Thoracic aorta (tissue), 2 donors: ENCODE results near the gene MAN1C1. TPM values are rescaled to one million over a fixed set of nuclear protein-coding genes. Genes with fewer than 3 reads are reported as not detected.

Experiments
- ATAC-seq: fragments of 150-250 bp; one replicate; pipeline ENCODE4 v1.8.0; 2017; ENCODE audit warnings: low read depth; ENCODE audit not compliant: insufficient number of reproducible peaks, low FRiP score
- DNase-seq: peaks from one replicate; pipeline ENCODE4 v3.0.0-alpha.2; 2020; ENCODE audit warnings: low spot score
- H3K27ac ChIP-seq, 2 donors: fragments of 200-600 bp; sonication (generic); 1 replicate in 1 of 2; 2 replicates in 1 of 2; pipeline ENCODE4 v1.5.1; 2016; ENCODE audit warnings: mild to moderate bottlenecking in 2 of 2, moderate library complexity in 2 of 2
- H3K27me3 ChIP-seq: fragments of 200-600 bp; sonication (generic); replicated peaks from 2 replicates; pipeline ENCODE4 v1.6.0; 2016; ENCODE audit warnings: mild to moderate bottlenecking; ENCODE audit not compliant: insufficient read depth
- H3K36me3 ChIP-seq: fragments of 200-600 bp; sonication (generic); one replicate; pipeline ENCODE4 v1.5.1; 2016
- H3K4me1 ChIP-seq, 2 donors: fragments of 200-600 bp; sonication (generic); 1 replicate in 1 of 2; 2 replicates in 1 of 2; pipeline versions ENCODE4 v1.5.1 to v1.6.0; 2016; ENCODE audit warnings: low read depth in 2 of 2, mild to moderate bottlenecking in 1 of 2; ENCODE audit not compliant: control insufficient read depth in 1 of 2
- H3K4me3 ChIP-seq: fragments of 200-600 bp; sonication (generic); 2 replicates; pipeline ENCODE4 v1.5.1; 2016; ENCODE audit warnings: mild to moderate bottlenecking
- H3K9me3 ChIP-seq: fragments of 200-600 bp; sonication (generic); 2 replicates; pipeline ENCODE4 v1.5.1; 2016
- CTCF ChIP-seq: fragments of 200-600 bp; sonication (generic); IDR thresholded peaks from one replicate; pipeline ENCODE4 v1.5.1; 2019; ENCODE audit warnings: antibody characterized with exemption
- total RNA-seq, 2 donors: library from RNA; depleted of rRNA; stranded (reverse); fragments of >200 nt; gene quantifications; one replicate each; pipeline versions ENCODE4 v1.1.0 to v1.2.3, GENCODE V29; 2016

MAN1C1 gene
- 10 to 100 TPM; 21.0 to 26.0 TPM for total RNA-seq

GRCh38 chr1:25616095-25616986 lies at the start of gene MAN1C1:
MAN1C1 (plus strand) TSS chr1:25616791; CDS start chr1:25617798, 1,007 bp downstream.
- peak; percentile 47 for DNase-seq
- peak within 1 kb of the TSS; percentile 73 to 83 for H3K27ac ChIP-seq
- H3K4me3 ChIP-seq: peak within 1 kb of the TSS; percentile 93
- H3K36me3 ChIP-seq: no peaks in the 10 kb centered on the region
- H3K27me3 ChIP-seq: no peaks in the 10 kb centered on the region
- ATAC-seq: peak; percentile 90
- H3K4me1 ChIP-seq: peaks cover 16 to 47% of the 10 kb centered on the region in 2 donors
- TF ChIP-seq CTCF: peak; percentile 45
- no peaks in the 10 kb centered on the region for H3K9me3 ChIP-seq

DNA sequence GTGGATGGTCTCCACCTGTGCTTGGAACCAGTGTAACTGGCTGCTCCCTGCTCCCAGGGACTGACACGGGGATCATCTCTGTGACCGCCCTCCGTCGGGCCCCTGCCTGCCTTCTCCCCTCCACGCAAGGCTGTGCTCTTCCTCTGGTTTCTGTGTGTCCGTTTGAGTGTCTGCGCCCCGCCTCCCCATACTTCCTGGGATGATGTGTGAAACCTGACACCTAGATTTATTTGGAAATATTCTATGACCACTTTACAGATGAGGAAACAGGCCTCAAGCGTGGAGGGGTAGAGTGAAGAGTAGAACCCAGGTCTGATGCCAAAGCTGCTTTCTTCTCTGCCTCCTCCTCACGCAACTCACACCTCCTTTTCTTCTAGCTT lies 48.9 kb upstream of the MAN1C1 start:
- Histone ChIP-seq H3K27ac (peak overlapping the region; percentile 88 to 95), H3K4me3 (no peak overlapping the region), H3K27me3 (no peaks in the 10 kb centered on the region), H3K36me3 (peaks cover 3% of the 10 kb centered on the region), H3K9me3 (no peaks in the 10 kb centered on the region), H3K4me1 (peaks cover 37 to 64% of the 10 kb centered on the region in 2 donors)
- TF ChIP-seq CTCF: no peak
- ATAC-seq (no peak), DNase-seq (no peak)

GRCh38 chr1:25568090-25568833 lies 48.3 kb upstream of the MAN1C1 start:
- ATAC-seq: peak; percentile 44
- DNase-seq: peak; percentile 51

GRCh38 chr1:25568834-25569596 lies 47.6 kb upstream of the MAN1C1 start:
- H3K27ac ChIP-seq: peak overlapping the region; percentile 88 to 95
- no peaks in the 10 kb centered on the region for H3K36me3 ChIP-seq
- H3K4me3 ChIP-seq: no peak overlapping the region
- TF ChIP-seq CTCF: no peak
- DNase-seq: peak; percentile 46
- no peaks in the 10 kb centered on the region for H3K9me3 ChIP-seq
- H3K27me3 ChIP-seq: no peaks in the 10 kb centered on the region
- no peak for ATAC-seq
- H3K4me1 ChIP-seq: peaks cover 40 to 73% of the 10 kb centered on the region in 2 donors

More at GRCh38 chr1:25568090-25568833, 48.3 kb upstream of the MAN1C1 start:
- no peak for TF ChIP-seq CTCF
- Histone ChIP-seq H3K9me3 (no peaks in the 10 kb centered on the region), H3K27ac (peak overlapping the region; percentile 88 to 95), H3K27me3 (no peaks in the 10 kb centered on the region), H3K36me3 (no peaks in the 10 kb centered on the region), H3K4me3 (peak overlapping the region; percentile 20), H3K4me1 (peaks cover 40 to 67% of the 10 kb centered on the region in 2 donors)
